GM19463 (cell line): ENCODE results near the gene FGF6.
"Not testable (repeated sequence)": the region's sequence is repeated elsewhere in the genome, so short reads cannot be mapped to it uniquely, and the experiment has no call there.

ENCODE experiments used
- ATAC-seq: cut with Tn5 transposase; IDR thresholded peaks from one replicate; pipeline ENCODE4 v1.9.1; 2021; ENCODE audit warnings: mild to moderate bottlenecking, moderate library complexity; ENCODE audit not compliant: unreplicated experiment

Gene FGF6

GRCh38 chr12:4445156-4446101, at the start of gene FGF6:
FGF6 (minus strand) TSS chr12:4445815; CDS start chr12:4445570, 245 bp downstream.
- no peak for ATAC-seq

- no peak for ATAC-seq
These were observed 45.4 kb upstream of the FGF6 start for GRCh38 chr12:4490973-4491372.

- no peak for ATAC-seq
These were observed 43.9 kb upstream of the FGF6 start for GRCh38 chr12:4489556-4489955.

GRCh38 chr12:4486980-4487379, 41.4 kb upstream of the FGF6 start:
- no peak for ATAC-seq

- no peak for ATAC-seq
These were observed 40.6 kb upstream of the FGF6 start for GRCh38 chr12:4486049-4486699.

- no peak for ATAC-seq
These were observed 38.5 kb upstream of the FGF6 start for GRCh38 chr12:4483885-4484823.

GRCh38 chr12:4482936-4483335, 37.3 kb upstream of the FGF6 start:
- ATAC-seq: no peak

- ATAC-seq: no peak
These were observed 33.3 kb upstream of the FGF6 start for GRCh38 chr12:4478933-4479332.

- ATAC-seq: no peak
These were observed 31.5 kb upstream of the FGF6 start for GRCh38 chr12:4477129-4477528.

- no peak for ATAC-seq
These were observed 26.4 kb upstream of the FGF6 start for GRCh38 chr12:4472046-4472445.

GRCh38 chr12:4471256-4471655, 25.6 kb upstream of the FGF6 start:
- ATAC-seq: no peak

GRCh38 chr12:4468994-4469393, 23.4 kb upstream of the FGF6 start:
- no peak for ATAC-seq

GRCh38 chr12:4460761-4461160, 15.1 kb upstream of the FGF6 start:
- no peak for ATAC-seq

GRCh38 chr12:4455849-4456248, 10.2 kb upstream of the FGF6 start:
- not testable (repeated sequence) for ATAC-seq

- no peak for ATAC-seq
These were observed 8.8 kb upstream of the FGF6 start for GRCh38 chr12:4454315-4454860.

- no peak for ATAC-seq
These were observed 6.1 kb upstream of the FGF6 start for GRCh38 chr12:4451694-4452093.

GRCh38 chr12:4450551-4451112, 5.0 kb upstream of the FGF6 start:
- no peak for ATAC-seq

- ATAC-seq: no peak
These were observed 4.2 kb upstream of the FGF6 start for GRCh38 chr12:4449851-4450221.

GRCh38 chr12:4448943-4449850, 3.6 kb upstream of the FGF6 start:
- ATAC-seq: no peak
